ENCODE measurements around the gene MTHFSD. TPM values are rescaled to one million over a fixed set of nuclear protein-coding genes. Genes with fewer than 3 reads are reported as not detected.

MTHFSD gene
- total RNA-seq, 6 experiments from 2014 or later = 5.9 to 11.6 (median 9.0) TPM

- no peaks in the 10 kb centered on the region for H3K9me3 ChIP-seq
- ATAC-seq (no peak), DNase-seq (no peak)
- no peaks in the 10 kb centered on the region for H3K4me1 ChIP-seq
- intact Hi-C loops (cut with DNase I) = no loop called here
- no peak overlapping the region for H3K27ac ChIP-seq
- TF ChIP-seq CTCF (IDR thresholded peaks at IDR 0.05) = no peak
- no peak for TF ChIP-seq POLR2A (IDR thresholded peaks at IDR 0.05)
- no peak overlapping the region for H3K4me3 ChIP-seq
- peaks cover 0 to 2% of the 10 kb centered on the region in 2 donors for H3K27me3 ChIP-seq
- H3K36me3 ChIP-seq = no peaks in the 10 kb centered on the region
- 70% methylated on average over 22 of the region's 35 CpGs for WGBS (ENCODE audit: insufficient coverage, low coverage, low lambda C conversion rate, missing lambda C conversion rate)
These were observed 33.5 kb downstream of the MTHFSD start for GRCh38 chr16:86521236-86522197.

GRCh38 chr16:86520317-86521210 lies 34.5 kb downstream of the MTHFSD start:
- peaks cover 0 to 5% of the 10 kb centered on the region in 2 donors for H3K27me3 ChIP-seq
- no peak for TF ChIP-seq CTCF (IDR thresholded peaks at IDR 0.05)
- no peak for TF ChIP-seq POLR2A (IDR thresholded peaks at IDR 0.05)
- 22% methylated on average over 20 of the region's 30 CpGs for WGBS (ENCODE audit: insufficient coverage, low coverage, low lambda C conversion rate, missing lambda C conversion rate)
- DNase-seq (no peak), ATAC-seq (no peak)
- no peak overlapping the region for H3K27ac ChIP-seq
- H3K4me1 ChIP-seq = no peaks in the 10 kb centered on the region
- no peaks in the 10 kb centered on the region for H3K36me3 ChIP-seq
- H3K9me3 ChIP-seq = no peaks in the 10 kb centered on the region
- intact Hi-C loops (cut with DNase I) = no loop called here
- H3K4me3 ChIP-seq = no peak overlapping the region

- no peak overlapping the region for H3K27ac ChIP-seq
- TF ChIP-seq POLR2A (IDR thresholded peaks at IDR 0.05) (no peak), CTCF (IDR thresholded peaks at IDR 0.05) (peak; percentile 69 to 98 (median 92))
These were observed 35.3 kb downstream of the MTHFSD start for GRCh38 chr16:86519649-86520316.

GRCh38 chr16:86519007-86519648 lies 35.9 kb downstream of the MTHFSD start:
- H3K4me1 ChIP-seq = no peaks in the 10 kb centered on the region
- H3K27me3 ChIP-seq = peaks cover 0 to 16% of the 10 kb centered on the region in 2 donors
- H3K4me3 ChIP-seq = no peak overlapping the region
- DNase-seq (peak in 1 of 3 donors; percentile 14), ATAC-seq (no peak)
- 79% methylated on average over 12 of the region's 16 CpGs for WGBS (ENCODE audit: insufficient coverage, low coverage, low lambda C conversion rate, missing lambda C conversion rate)
- TF ChIP-seq CTCF (IDR thresholded peaks at IDR 0.05) (no peak), POLR2A (IDR thresholded peaks at IDR 0.05) (no peak)
- H3K36me3 ChIP-seq = no peaks in the 10 kb centered on the region
- H3K9me3 ChIP-seq = no peaks in the 10 kb centered on the region
- H3K27ac ChIP-seq = no peak overlapping the region
- intact Hi-C loops (cut with DNase I) = loop anchor here (5.0 kb wide), 2 partner anchors 182 to 447 kb away; no protein-coding TSS in a partner anchor

More at GRCh38 chr16:86519649-86520316, 35.3 kb downstream of the MTHFSD start:
- Histone ChIP-seq H3K36me3 (no peaks in the 10 kb centered on the region), H3K27me3 (peaks cover 0 to 13% of the 10 kb centered on the region in 2 donors), H3K4me3 (no peak overlapping the region), H3K9me3 (no peaks in the 10 kb centered on the region), H3K4me1 (no peaks in the 10 kb centered on the region)
- intact Hi-C loops (cut with DNase I) = loop anchor here (5.0 kb wide), 2 partner anchors 182 to 447 kb away; no protein-coding TSS in a partner anchor
- ATAC-seq (peak; percentile 60 to 78 (median 75)), DNase-seq (peak in 1 of 3 donors; percentile 54)
- WGBS (ENCODE audit: insufficient coverage, low coverage, low lambda C conversion rate, missing lambda C conversion rate) = 3% methylated on average over 13 of the region's 31 CpGs

Data from right lobe of liver (tissue), 6 donors.